Measurements from ENCODE around the gene CXXC5. TPM values are rescaled to one million over a fixed set of nuclear protein-coding genes. Genes with fewer than 3 reads are reported as not detected.

The CXXC5 gene
- total and polyA plus RNA-seq, 9 of the 15 experiments (the other 6 are each of a cell fraction or from before 2014, with no cell fraction given) = 1.9 to 123 (median 45.8) TPM

DNA sequence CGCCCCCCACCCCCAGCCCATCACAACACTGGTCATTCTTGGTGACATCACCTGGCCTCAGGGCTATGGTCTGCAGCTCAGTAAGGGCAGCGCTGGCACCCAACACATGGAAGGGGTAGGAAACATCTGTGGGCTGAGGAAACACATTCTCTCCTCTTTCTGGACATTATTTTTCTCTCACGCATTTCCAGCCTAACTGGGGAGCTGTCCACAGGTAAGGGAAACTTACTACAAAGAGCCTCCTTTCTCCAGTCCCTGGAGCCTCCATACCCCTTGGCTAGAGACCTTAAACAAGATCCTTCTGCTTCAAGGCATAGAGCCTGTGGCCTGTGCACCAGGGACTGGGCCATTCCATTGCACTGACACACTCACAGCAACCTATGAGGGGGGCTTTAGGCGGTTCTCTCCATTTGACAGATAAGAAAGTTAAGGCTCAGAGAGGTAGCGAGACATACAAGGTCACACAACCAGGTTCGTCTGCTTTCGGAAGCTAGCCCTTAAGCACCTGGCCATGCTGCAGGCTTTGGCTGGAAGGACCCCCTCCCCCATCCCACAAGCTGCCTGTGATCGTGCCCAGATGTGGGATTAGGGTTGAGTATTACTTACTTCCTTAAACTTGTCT lies 40.7 kb downstream of the CXXC5 start (continued):
- TF ChIP-seq NCOA6 (IDR thresholded peaks at IDR 0.05) (no peak), ZNF239 (CRISPR knock-in tag; IDR thresholded peaks at IDR 0.05) (no peak), NFXL1 (CRISPR knock-in tag; IDR thresholded peaks at IDR 0.05) (no peak)

GRCh38 chr5:139689631-139690063 lies 41.5 kb downstream of the CXXC5 start:
- H3K9ac ChIP-seq (ENCODE audit: insufficient read depth in 1 of 2, low read depth in 2 of 2, low read length in 2 of 2) = peak overlapping the region; percentile 13 to 83; a peak in 3 of 4 replicates
- POLR2A ChIA-PET = interaction anchor here (0.8 to 1.3 kb wide), 7 partner anchors 12 to 280 kb away, joined by 3 to 6 read pairs (median 3); partner anchors contain the start of gene CXXC5
- 0 out of 2 replicates have a peak, but pooled peaks have one; percentile 20 for TF ChIP-seq GATA2 (CRISPR knock-in tag; IDR thresholded peaks at IDR 0.05)
- peak; percentile 45 for TF ChIP-seq HMGN3 (IDR thresholded peaks at IDR 0.05; ENCODE audit: borderline replicate concordance, extremely low read depth, insufficient read length, low read depth, low read length)
- TF ChIP-seq E2F3 (CRISPR knock-in tag; IDR thresholded peaks at IDR 0.05) = 0 out of 2 replicates have a peak, but pooled peaks have one; percentile 51
- peak; percentile 79 for TF ChIP-seq RBM22 (IDR thresholded peaks at IDR 0.05; ENCODE audit: low read depth, low read length, poor library complexity, severe bottlenecking)
- peak; percentile 79 for TF ChIP-seq POLR2G (IDR thresholded peaks at IDR 0.05; ENCODE audit: low read depth, low read length)
- TF ChIP-seq ZNF695 (CRISPR knock-in tag; IDR thresholded peaks at IDR 0.05) = 0 out of 2 replicates have a peak, but pooled peaks have one; percentile 56
- no peak for TF ChIP-seq ZNF174 (CRISPR knock-in tag; IDR thresholded peaks at IDR 0.05)
- TF ChIP-seq, protein P1, sequence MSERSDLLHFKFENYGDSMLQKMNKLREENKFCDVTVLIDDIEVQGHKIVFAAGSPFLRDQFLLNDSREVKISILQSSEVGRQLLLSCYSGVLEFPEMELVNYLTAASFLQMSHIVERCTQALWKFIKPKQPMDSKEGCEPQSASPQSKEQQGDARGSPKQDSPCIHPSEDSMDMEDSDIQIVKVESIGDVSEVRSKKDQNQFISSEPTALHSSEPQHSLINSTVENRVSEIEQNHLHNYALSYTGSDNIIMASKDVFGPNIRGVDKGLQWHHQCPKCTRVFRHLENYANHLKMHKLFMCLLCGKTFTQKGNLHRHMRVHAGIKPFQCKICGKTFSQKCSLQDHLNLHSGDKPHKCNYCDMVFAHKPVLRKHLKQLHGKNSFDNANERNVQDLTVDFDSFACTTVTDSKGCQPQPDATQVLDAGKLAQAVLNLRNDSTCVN (CRISPR knock-in tag; IDR thresholded peaks at IDR 0.05) = 0 out of 2 replicates have a peak, but pooled peaks have one; percentile 20
- TF ChIP-seq HNRNPLL (IDR thresholded peaks at IDR 0.05; ENCODE audit: low read depth, low read length, poor library complexity, severe bottlenecking) = no peak
- no peak for TF ChIP-seq POU5F1 (IDR thresholded peaks at IDR 0.05; ENCODE audit: borderline replicate concordance, low read depth, low read length, partially characterized antibody)
- peak; percentile 49; the same call in 1 of the 2 replicates for TF ChIP-seq ZBTB33 (CRISPR knock-in tag; IDR thresholded peaks at IDR 0.05)
- TF ChIP-seq ERF (CRISPR knock-in tag; IDR thresholded peaks at IDR 0.05) = peak; percentile 42; the same call in 1 of the 2 replicates
- TF ChIP-seq HCFC1 (IDR thresholded peaks at IDR 0.05; ENCODE audit: low read depth, low read length) = peak; percentile 17; the same call in 1 of the 2 replicates
- TF ChIP-seq TCF3 (CRISPR knock-in tag; IDR thresholded peaks at IDR 0.05) = peak; percentile 47; the same call in 1 of the 2 replicates

More at GRCh38 chr5:139689631-139690063, 41.5 kb downstream of the CXXC5 start:
- peaks cover 38 to 66% of the 10 kb centered on the region in 2 experiments for H3K4me1 ChIP-seq (replicated peaks in 1 of 2; ENCODE audit: control insufficient read depth in 2 of 2, insufficient read depth in 2 of 2, low read length in 2 of 2)
- peak; percentile 82 for ATAC-seq
- no peak overlapping the region for H3K4me3 ChIP-seq
- no TSS peak for BruUV-seq (replicated peaks)
- H3K4me2 ChIP-seq (ENCODE audit: insufficient read depth, low read length) = peak overlapping the region; percentile 44
- H3K27me3 ChIP-seq (ENCODE audit: control insufficient read depth in 2 of 2, insufficient read depth in 2 of 2, low read length in 2 of 2) = no peaks in the 10 kb centered on the region; a peak in 1 of 5 replicates
- H3K36me3 ChIP-seq (ENCODE audit: control insufficient read depth, insufficient read depth, low read length) = peaks cover 29% of the 10 kb centered on the region; the same call in 2 of the 3 replicates
- no peaks in the 10 kb centered on the region for H3K9me3 ChIP-seq (replicated peaks; ENCODE audit: control insufficient read depth, insufficient read depth, low read depth, low read length)
- H3K79me2 ChIP-seq (ENCODE audit: control insufficient read depth, insufficient read depth, low read length) = no peaks in the 10 kb centered on the region; the same call in 2 of the 3 replicates
- H2AFZ ChIP-seq (ENCODE audit: low read depth, low read length) = 0 out of 2 replicates have a peak overlapping the region, but pooled peaks have one; percentile 3
- intact Hi-C loops (cut with micrococcal nuclease) (loop anchor here (1.0 to 10.0 kb wide), 6 partner anchors 21 to 267 kb away; partner anchors contain the start of genes CXXC5 and UBE2D2), in situ Hi-C loops (cut with MboI) (no loop called here)
- FAIRE-seq = peak; percentile 56
- DNase-seq (ENCODE audit: extremely low read depth in 1 of 4, low spot score in 3 of 4) = peak; percentile 61 to 86 (median 71)
- WGBS (ENCODE audit: insufficient coverage, low coverage, missing lambda C conversion rate) = 21% methylated on average over 4 of the region's 16 CpGs
- H3K9me1 ChIP-seq (ENCODE audit: control insufficient read depth, insufficient read depth, low read length) = no peaks in the 10 kb centered on the region
- peak overlapping the region; percentile 29 for H3K27ac ChIP-seq (ENCODE audit: extremely low read depth, low read depth, low read length)
- H4K20me1 ChIP-seq (replicated peaks; ENCODE audit: control insufficient read depth, insufficient read depth, low read length) = no peaks in the 10 kb centered on the region
- CTCF ChIA-PET (ENCODE audit: low intra/inter-chr PET ratio) = interaction anchor here (0.8 to 2.0 kb wide), 3 partner anchors 41 to 56 kb away, joined by 3 to 9 read pairs (median 3); no protein-coding TSS in a partner anchor

Measured in K562 (cell line).